HEK293 (cell line): ENCODE measurements around the gene PPP1R1C.

Experiments
- ATF2 ChIP-seq: fragments of 450-650 bp; formaldehyde crosslinking; IDR thresholded peaks from 2 replicates; pipeline ENCODE4 v1.5.1; 2016; ENCODE audit warnings: missing biosample characterization, missing genetic modification characterization, low read depth
- REST ChIP-seq: fragments of 450-650 bp; formaldehyde crosslinking; IDR thresholded peaks from 2 replicates; pipeline ENCODE4 v1.5.1; 2016; ENCODE audit warnings: missing biosample characterization, missing genetic modification characterization
- ZNF121 ChIP-seq: fragments of 450-650 bp; formaldehyde crosslinking; IDR thresholded peaks from 2 replicates; pipeline ENCODE4 v1.5.1; 2016; ENCODE audit warnings: missing biosample characterization, missing genetic modification characterization
- ZNF138 ChIP-seq: fragments of 450-650 bp; formaldehyde crosslinking; IDR thresholded peaks from 2 replicates; pipeline ENCODE4 v1.5.1; 2016; ENCODE audit warnings: missing biosample characterization, missing genetic modification characterization, borderline replicate concordance
- ZNF555 ChIP-seq: fragments of 450-650 bp; formaldehyde crosslinking; conservative IDR thresholded peaks from 2 replicates; pipeline ENCODE4 v1.5.1; 2017; ENCODE audit warnings: missing biosample characterization, mild to moderate bottlenecking, missing genetic modification characterization, inconsistent platforms
- TF ChIP-seq, protein P1 (sequence below): fragments of 450-650 bp; formaldehyde crosslinking; optimal IDR thresholded peaks from 2 replicates; pipeline ENCODE3; 2016; ENCODE audit warnings: missing biosample characterization, mild to moderate bottlenecking, missing genetic modification characterization
- TF ChIP-seq, protein P2 (sequence below): fragments of 450-650 bp; formaldehyde crosslinking; IDR thresholded peaks from 2 replicates; pipeline ENCODE4 v1.5.1; 2016; ENCODE audit warnings: missing biosample characterization, missing genetic modification characterization
- TF ChIP-seq, protein P3 (sequence below): fragments of 450-650 bp; formaldehyde crosslinking; IDR thresholded peaks from 2 replicates; pipeline ENCODE4 v1.5.1; 2017; ENCODE audit warnings: missing biosample characterization, missing genetic modification characterization

GRCh38 chr2:182019731-182020130 lies 34.1 kb downstream of the PPP1R1C start:
- TF ChIP-seq, protein P1, sequence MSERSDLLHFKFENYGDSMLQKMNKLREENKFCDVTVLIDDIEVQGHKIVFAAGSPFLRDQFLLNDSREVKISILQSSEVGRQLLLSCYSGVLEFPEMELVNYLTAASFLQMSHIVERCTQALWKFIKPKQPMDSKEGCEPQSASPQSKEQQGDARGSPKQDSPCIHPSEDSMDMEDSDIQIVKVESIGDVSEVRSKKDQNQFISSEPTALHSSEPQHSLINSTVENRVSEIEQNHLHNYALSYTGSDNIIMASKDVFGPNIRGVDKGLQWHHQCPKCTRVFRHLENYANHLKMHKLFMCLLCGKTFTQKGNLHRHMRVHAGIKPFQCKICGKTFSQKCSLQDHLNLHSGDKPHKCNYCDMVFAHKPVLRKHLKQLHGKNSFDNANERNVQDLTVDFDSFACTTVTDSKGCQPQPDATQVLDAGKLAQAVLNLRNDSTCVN (tag by site-specific recombination), result no peak
- TF ChIP-seq ZNF555 (tag by site-specific recombination) (no peak), ATF2 (tag by site-specific recombination) (no peak), REST (tag by site-specific recombination) (no peak), ZNF121 (tag by site-specific recombination) (no peak), ZNF138 (no peak)
- TF ChIP-seq, protein P2, sequence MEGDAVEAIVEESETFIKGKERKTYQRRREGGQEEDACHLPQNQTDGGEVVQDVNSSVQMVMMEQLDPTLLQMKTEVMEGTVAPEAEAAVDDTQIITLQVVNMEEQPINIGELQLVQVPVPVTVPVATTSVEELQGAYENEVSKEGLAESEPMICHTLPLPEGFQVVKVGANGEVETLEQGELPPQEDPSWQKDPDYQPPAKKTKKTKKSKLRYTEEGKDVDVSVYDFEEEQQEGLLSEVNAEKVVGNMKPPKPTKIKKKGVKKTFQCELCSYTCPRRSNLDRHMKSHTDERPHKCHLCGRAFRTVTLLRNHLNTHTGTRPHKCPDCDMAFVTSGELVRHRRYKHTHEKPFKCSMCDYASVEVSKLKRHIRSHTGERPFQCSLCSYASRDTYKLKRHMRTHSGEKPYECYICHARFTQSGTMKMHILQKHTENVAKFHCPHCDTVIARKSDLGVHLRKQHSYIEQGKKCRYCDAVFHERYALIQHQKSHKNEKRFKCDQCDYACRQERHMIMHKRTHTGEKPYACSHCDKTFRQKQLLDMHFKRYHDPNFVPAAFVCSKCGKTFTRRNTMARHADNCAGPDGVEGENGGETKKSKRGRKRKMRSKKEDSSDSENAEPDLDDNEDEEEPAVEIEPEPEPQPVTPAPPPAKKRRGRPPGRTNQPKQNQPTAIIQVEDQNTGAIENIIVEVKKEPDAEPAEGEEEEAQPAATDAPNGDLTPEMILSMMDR (tag by site-specific recombination), result no peak
- TF ChIP-seq, protein P3, sequence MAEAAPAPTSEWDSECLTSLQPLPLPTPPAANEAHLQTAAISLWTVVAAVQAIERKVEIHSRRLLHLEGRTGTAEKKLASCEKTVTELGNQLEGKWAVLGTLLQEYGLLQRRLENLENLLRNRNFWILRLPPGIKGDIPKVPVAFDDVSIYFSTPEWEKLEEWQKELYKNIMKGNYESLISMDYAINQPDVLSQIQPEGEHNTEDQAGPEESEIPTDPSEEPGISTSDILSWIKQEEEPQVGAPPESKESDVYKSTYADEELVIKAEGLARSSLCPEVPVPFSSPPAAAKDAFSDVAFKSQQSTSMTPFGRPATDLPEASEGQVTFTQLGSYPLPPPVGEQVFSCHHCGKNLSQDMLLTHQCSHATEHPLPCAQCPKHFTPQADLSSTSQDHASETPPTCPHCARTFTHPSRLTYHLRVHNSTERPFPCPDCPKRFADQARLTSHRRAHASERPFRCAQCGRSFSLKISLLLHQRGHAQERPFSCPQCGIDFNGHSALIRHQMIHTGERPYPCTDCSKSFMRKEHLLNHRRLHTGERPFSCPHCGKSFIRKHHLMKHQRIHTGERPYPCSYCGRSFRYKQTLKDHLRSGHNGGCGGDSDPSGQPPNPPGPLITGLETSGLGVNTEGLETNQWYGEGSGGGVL (tag by site-specific recombination), result no peak
